IPS DF 6.9 (cell line): ENCODE measurements around the gene NAPA.

Experiments
- DNase-seq: peaks from one replicate; pipeline ENCODE4 v3.0.0-alpha.2; 2013; ENCODE audit warnings: low read depth, low spot score
- H3K27ac ChIP-seq: one replicate; pipeline ENCODE4 v1.5.1; 2013; ENCODE audit warnings: low read length, control low read depth
- H3K27me3 ChIP-seq: 2 replicates; pipeline ENCODE4 v1.6.1; 2013; ENCODE audit warnings: mild to moderate bottlenecking, low read length; ENCODE audit not compliant: control insufficient read depth, insufficient read depth
- H3K36me3 ChIP-seq: 2 replicates; pipeline ENCODE4 v1.6.1; 2013; ENCODE audit warnings: low read length; ENCODE audit not compliant: control insufficient read depth, insufficient read depth
- H3K4me1 ChIP-seq: 2 replicates; pipeline ENCODE4 v1.6.1; 2013; ENCODE audit warnings: low read length; ENCODE audit not compliant: control insufficient read depth, insufficient read depth
- H3K4me3 ChIP-seq: 2 replicates; pipeline ENCODE4 v1.5.1; 2013; ENCODE audit warnings: mild to moderate bottlenecking, low read length
- H3K9me3 ChIP-seq: 2 replicates; pipeline ENCODE4 v1.6.1; 2013; ENCODE audit warnings: low read length, inconsistent platforms; ENCODE audit not compliant: control insufficient read depth, insufficient read depth
- WGBS: extraction: QIAGEN DNeasy Blood & Tissue Kit; methylation state at CpG from one replicate; pipeline ENCODE4 v1.1.7; 2013; ENCODE audit warnings: mixed read lengths, missing lambda C conversion rate; ENCODE audit not compliant: insufficient read length, insufficient coverage; 5-methylcytosine and 5-hydroxymethylcytosine counted together

NAPA gene

GRCh38 chr19:47444388-47444821, 70.5 kb downstream of the NAPA start:
- no peak overlapping the region for H3K4me3 ChIP-seq
- H3K27me3 ChIP-seq, result no peaks in the 10 kb centered on the region
- no peak for DNase-seq
- no peaks in the 10 kb centered on the region for H3K9me3 ChIP-seq
- WGBS, result no CpG with 5 or more reads among the region's 22 CpGs
- H3K4me1 ChIP-seq, result peaks cover 10% of the 10 kb centered on the region
- H3K27ac ChIP-seq, result no peak overlapping the region
- H3K36me3 ChIP-seq, result no peaks in the 10 kb centered on the region

GRCh38 chr19:47443331-47443730, 71.5 kb downstream of the NAPA start:
- Histone ChIP-seq H3K4me3 (no peak overlapping the region), H3K36me3 (no peaks in the 10 kb centered on the region), H3K9me3 (no peaks in the 10 kb centered on the region), H3K4me1 (peaks cover 6% of the 10 kb centered on the region; the same call in 1 of the 2 replicates), H3K27me3 (no peaks in the 10 kb centered on the region), H3K27ac (no peak overlapping the region)
- no peak for DNase-seq
- no CpG with 5 or more reads among the region's 12 CpGs for WGBS

GRCh38 chr19:47438793-47439220, 76.1 kb downstream of the NAPA start:
- WGBS, result no CpG with 5 or more reads among the region's 5 CpGs
- no peak for DNase-seq
- H3K27ac ChIP-seq, result no peak overlapping the region
- no peaks in the 10 kb centered on the region for H3K4me1 ChIP-seq
- H3K4me3 ChIP-seq, result no peak overlapping the region
- H3K36me3 ChIP-seq, result no peaks in the 10 kb centered on the region
- H3K27me3 ChIP-seq, result no peaks in the 10 kb centered on the region
- no peaks in the 10 kb centered on the region for H3K9me3 ChIP-seq
